ENCODE data around the gene CREB5. TPM values are rescaled to one million over a fixed set of nuclear protein-coding genes. Genes with fewer than 3 reads are reported as not detected.

Gene CREB5
- total and polyA plus RNA-seq, 2 experiments from 2014 or later = 2.4 to 4.4 TPM

- TF ChIP-seq EZH2phosphoT487 (IDR thresholded peaks at IDR 0.05; ENCODE audit: unreplicated experiment) (no peak), EZH2 (IDR thresholded peaks at IDR 0.05; ENCODE audit: low read depth, unreplicated experiment) (no peak), ZNF114 (CRISPR knock-in tag; IDR thresholded peaks at IDR 0.05) (no peak), ETS1 (IDR thresholded peaks at IDR 0.05) (no peak), CREB1 (CRISPR knock-in tag; IDR thresholded peaks at IDR 0.05; ENCODE audit: low read depth) (no peak), STAT1 (IDR thresholded peaks at IDR 0.05; ENCODE audit: unreplicated experiment) (no peak), CTCF (conservative IDR thresholded peaks at IDR 0.05; ENCODE audit: low read depth in 2 of 2) (no peak), JUNB (IDR thresholded peaks at IDR 0.05; ENCODE audit: unreplicated experiment) (no peak), ZNF331 (CRISPR knock-in tag; IDR thresholded peaks at IDR 0.05; ENCODE audit: low read depth) (no peak), POLR2AphosphoS5 (IDR thresholded peaks at IDR 0.05; ENCODE audit: low read depth) (no peak)
These were observed 259.2 kb downstream of the CREB5 start (continued) for GRCh38 chr7:28671526-28671925.

- Histone ChIP-seq H3K36me3 (ENCODE audit: insufficient read depth) (no peaks in the 10 kb centered on the region), H2AFZ (no peak overlapping the region), H3K9me2 (ENCODE audit: insufficient read depth) (0 out of 2 replicates have a peak, but pooled peaks cover 3% of the 10 kb centered on the region), H3K4me3 (no peak overlapping the region), H3K4me2 (no peak overlapping the region), H3K79me2 (replicated peaks; ENCODE audit: insufficient read depth) (no peaks in the 10 kb centered on the region), H3K4me1 (ENCODE audit: insufficient read depth) (peaks cover 43% of the 10 kb centered on the region), H3K27me3 (ENCODE audit: insufficient read depth) (no peaks in the 10 kb centered on the region), H3F3A (replicated peaks; ENCODE audit: low read depth) (no peaks in the 10 kb centered on the region), H3K27ac (ENCODE audit: low read depth) (no peak overlapping the region), H4K20me1 (replicated peaks; ENCODE audit: insufficient read depth) (no peaks in the 10 kb centered on the region)
- Mint-ChIP-seq H3K27ac (peak overlapping the region; percentile 47; the same call in 1 of the 2 replicates), H3K4me1 (peaks cover 34% of the 10 kb centered on the region), H3K4me3 (no peak overlapping the region), H3K36me3 (ENCODE audit: low read depth) (no peaks in the 10 kb centered on the region), H3K9me3 (no peaks in the 10 kb centered on the region), H3K27me3 (ENCODE audit: insufficient read depth, low read depth, poor library complexity) (peaks cover 3% of the 10 kb centered on the region)
- ATAC-seq (peak; percentile 71), DNase-seq (ENCODE audit: low spot score) (peak; percentile 41)
- TF ChIP-seq ETS1 (IDR thresholded peaks at IDR 0.05) (no peak), CTCF (conservative IDR thresholded peaks at IDR 0.05; ENCODE audit: low read depth in 2 of 2) (no peak), STAT1 (IDR thresholded peaks at IDR 0.05; ENCODE audit: unreplicated experiment) (no peak), EZH2phosphoT487 (IDR thresholded peaks at IDR 0.05; ENCODE audit: unreplicated experiment) (no peak), NANOG (IDR thresholded peaks at IDR 0.05; ENCODE audit: borderline replicate concordance) (no peak), CREB1 (CRISPR knock-in tag; IDR thresholded peaks at IDR 0.05; ENCODE audit: low read depth) (no peak), EZH2 (IDR thresholded peaks at IDR 0.05; ENCODE audit: low read depth, unreplicated experiment) (no peak), JUNB (IDR thresholded peaks at IDR 0.05; ENCODE audit: unreplicated experiment) (no peak), REST (IDR thresholded peaks at IDR 0.05; ENCODE audit: unreplicated experiment) (no peak), ZNF114 (CRISPR knock-in tag; IDR thresholded peaks at IDR 0.05) (no peak), ZNF331 (CRISPR knock-in tag; IDR thresholded peaks at IDR 0.05; ENCODE audit: low read depth) (no peak)
These were observed 260.1 kb downstream of the CREB5 start for GRCh38 chr7:28672397-28672797.
